ENCODE results near the gene SLC27A4.

The SLC27A4 gene

DNA sequence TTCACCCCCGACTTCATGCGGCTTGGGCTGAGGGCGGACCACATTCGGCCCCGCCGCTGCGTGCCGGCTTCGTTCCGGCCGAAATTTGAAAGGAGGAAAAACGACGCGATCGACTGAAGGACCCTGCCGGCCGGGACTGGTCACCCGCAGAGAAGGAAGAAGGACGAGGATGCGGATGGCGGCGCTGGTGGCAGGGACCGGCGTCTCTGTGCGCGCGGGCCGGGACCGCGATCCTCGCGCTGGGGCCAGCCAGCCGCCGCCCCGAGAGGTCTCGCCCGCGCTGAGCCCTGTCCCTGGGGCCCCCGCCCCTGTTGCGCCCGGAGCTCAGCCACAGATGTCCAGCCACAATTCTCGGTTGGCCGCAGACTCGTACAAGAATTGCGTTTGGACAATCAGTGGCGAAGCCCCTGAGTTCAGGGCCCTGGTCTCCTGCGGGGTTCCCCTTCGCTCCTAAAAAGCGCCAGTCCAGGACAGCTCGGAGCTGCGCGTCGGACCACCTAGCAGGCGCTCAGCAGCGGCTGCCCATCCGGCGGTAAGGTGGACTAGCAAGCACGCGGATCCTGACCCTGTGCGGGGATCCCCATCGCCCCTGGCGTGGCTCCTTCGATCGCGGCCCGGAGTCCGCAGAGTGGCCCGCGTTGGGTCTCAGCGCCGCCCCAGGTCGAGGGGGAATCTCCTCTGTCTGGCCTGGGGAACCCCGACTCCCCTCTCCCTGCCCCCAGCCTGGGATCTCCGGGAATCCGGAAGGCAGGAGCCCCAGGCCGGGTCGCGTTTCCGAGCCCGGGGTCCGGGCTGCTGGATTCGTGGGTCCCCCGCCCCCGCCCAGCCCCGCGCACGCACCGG is 52.2 kb downstream of the SLC27A4 start:
- DNase-seq, result no peak

GRCh38 chr9:128393145-128393775 is 52.9 kb downstream of the SLC27A4 start:
- no peak for DNase-seq

GRCh38 chr9:128393970-128394369 is 53.6 kb downstream of the SLC27A4 start:
- no peak for DNase-seq

GRCh38 chr9:128394379-128395168 is 54.2 kb downstream of the SLC27A4 start:
- no peak for DNase-seq

- no peak for DNase-seq
Measured at GRCh38 chr9:128396970-128397613, 56.8 kb downstream of the SLC27A4 start.

GRCh38 chr9:128397831-128398230 is 57.5 kb downstream of the SLC27A4 start:
- no peak for DNase-seq

DNA sequence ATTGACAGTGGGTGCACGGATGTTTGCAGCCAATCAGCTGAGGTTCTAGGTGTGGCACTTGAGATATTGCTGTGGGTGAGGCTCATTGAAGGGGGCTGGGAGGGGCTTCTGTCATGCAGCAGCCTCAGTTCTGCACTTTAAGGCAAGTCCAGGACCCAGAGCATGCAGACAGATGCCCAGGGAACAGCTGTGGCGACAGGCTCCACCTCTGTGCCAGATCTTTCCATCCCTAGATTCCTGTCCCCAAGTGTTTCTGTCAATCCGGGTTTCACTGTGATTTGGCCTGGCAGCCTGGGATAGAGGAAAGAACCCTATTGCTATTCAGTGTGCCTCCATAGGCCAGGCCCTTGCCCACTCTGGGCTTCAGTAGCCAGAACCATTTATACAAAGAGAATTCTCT is 59.5 kb downstream of the SLC27A4 start:
- DNase-seq, result no peak

DNA sequence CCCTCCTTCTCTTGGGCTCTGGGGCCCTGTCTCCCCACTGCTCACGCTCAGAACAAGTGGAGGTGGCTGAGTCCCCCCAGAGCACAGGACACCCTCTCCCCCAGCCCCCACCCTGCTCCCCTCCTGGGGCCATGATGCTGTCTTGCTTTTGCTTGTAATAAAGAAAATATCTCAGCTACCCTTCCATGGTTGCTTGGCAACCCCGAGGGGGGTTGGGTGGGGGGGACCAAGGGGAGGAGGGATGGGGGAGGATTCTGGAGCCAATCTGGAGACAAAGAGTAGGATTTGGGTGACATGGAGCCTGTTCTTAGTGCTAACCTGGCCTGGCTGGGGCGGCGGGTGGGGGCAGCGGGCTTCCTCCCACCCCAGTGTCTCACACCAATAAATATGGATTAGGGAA is 64.2 kb downstream of the SLC27A4 start:
- no peak for DNase-seq

- DNase-seq, result no peak
Measured at GRCh38 chr9:128405077-128405779, 64.9 kb downstream of the SLC27A4 start.

GRCh38 chr9:128405780-128406171 is 65.4 kb downstream of the SLC27A4 start:
- no peak for DNase-seq

DNA sequence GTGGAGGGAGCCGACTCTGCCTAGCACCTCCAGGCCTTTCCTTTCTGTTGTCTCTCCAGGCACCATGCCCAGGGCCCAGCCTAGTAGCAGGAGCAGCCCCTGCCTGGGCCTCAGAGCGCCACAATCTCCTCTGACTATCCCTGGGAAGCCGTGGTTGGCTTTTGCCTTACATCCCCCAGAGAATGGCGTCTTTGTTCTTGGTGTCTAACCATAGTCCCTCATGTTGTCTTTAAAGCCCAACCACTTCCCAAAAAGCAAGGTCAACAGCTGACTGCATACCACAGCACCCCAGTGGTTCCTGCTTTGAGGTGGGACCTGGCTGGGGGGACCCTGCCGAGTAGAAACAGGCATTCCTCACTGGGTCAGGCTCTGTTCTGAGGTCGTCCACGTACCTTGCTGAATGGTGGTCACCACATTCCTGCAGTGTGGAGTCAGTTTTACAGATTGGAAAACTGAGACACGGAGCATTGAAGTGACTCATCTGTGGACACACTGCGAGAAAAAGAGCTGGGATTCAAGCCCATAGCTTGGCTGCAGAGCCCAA is 66.6 kb downstream of the SLC27A4 start:
- no peak for DNase-seq

DNA sequence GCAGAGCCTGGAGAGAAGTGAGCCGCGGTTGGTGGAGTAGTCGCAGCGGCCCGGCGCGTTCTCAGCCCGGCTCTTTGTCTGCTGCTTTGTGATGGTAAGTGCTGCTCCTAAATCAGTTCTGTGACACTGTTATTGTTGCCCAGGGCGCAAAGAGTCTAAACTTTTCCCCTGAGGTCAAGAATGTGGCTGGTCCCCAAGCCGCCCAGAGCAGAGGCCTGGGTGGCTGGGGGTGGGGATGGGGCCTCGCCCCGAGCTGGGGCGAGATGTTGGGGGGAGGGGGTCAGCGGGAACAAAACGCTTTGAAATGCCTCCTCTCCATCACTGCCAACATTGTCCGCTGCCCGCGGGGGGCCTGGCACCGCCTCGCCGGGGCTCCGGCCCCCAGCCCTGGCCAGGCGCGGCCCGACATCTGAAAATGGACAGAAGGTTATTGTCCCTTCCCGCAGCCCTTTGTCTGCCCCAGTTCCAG is 68.7 kb downstream of the SLC27A4 start:
- DNase-seq, result no peak

- DNase-seq, result no peak
Measured at GRCh38 chr9:128409450-128409849, 69.1 kb downstream of the SLC27A4 start.

DNA sequence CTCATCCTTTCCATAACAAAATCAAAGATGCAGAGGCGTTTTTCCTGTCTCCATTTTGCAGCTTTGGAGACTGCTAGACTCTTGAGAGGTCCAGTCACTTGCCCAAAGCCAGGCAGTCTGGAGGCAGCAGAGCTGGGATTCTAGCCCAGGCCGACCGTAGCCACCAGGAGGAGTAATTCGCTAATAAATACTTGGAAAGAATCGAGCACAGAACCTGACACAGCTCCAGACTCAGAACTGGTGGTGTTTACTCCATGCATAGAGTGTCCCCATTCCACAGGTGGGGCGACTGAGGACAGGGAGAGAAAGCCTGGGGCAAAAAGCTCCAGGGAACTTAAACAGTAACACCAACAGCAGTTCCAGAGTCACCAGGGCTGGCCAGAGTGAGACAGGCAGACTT is 69.7 kb downstream of the SLC27A4 start:
- no peak for DNase-seq
